ENCODE measurements around the gene FAM174C. TPM values are rescaled to one million over a fixed set of nuclear protein-coding genes. Genes with fewer than 3 reads are reported as not detected.
"Not testable (repeated sequence)": the region's sequence is repeated elsewhere in the genome, so short reads cannot be mapped to it uniquely, and the experiment has no call there.

FAM174C gene
- total RNA-seq, 1 donor from 2014 or later: 21.4 TPM

- DNase-seq (ENCODE audit: low spot score) (no peak), ATAC-seq (no peak)
- intact Hi-C loops (cut with DNase I): no loop called here
Observed at GRCh38 chr19:1304197-1304924, 29.0 kb downstream of the FAM174C start.

GRCh38 chr19:1305354-1305753 is 30.0 kb downstream of the FAM174C start:
- DNase-seq (ENCODE audit: low spot score); ATAC-seq; intact Hi-C loops (cut with DNase I): not testable (repeated sequence)

- ATAC-seq (no peak), DNase-seq (ENCODE audit: low spot score) (no peak)
- intact Hi-C loops (cut with DNase I): no loop called here
Observed at GRCh38 chr19:1307320-1307719, 32.0 kb downstream of the FAM174C start.

DNA sequence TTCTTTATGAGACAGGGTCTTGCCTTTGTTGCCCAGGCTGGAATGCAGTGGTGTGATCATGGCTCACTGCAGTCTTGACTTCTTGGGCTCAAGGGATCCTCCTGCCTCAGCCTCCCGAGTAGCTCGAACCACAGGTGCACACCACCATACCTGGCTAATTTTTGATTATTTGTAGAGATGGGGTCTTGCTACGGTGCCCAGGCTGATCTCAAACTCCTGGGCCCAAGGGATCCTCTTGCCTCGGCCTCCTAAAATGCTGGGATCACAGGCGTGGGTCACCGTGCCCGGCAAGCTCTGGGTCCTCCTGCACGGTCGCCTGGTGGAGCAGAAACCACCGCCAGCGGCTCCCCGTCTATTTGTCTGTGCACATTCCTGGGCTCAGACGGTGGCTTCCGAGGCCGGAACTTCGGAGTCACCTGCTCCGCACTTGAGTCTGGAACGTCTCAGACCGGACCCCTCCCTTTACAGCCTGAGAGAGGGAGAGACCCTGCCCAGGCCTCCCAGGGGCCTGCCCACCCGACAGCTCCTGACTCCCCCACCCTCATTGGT is 32.5 kb downstream of the FAM174C start:
- DNase-seq (ENCODE audit: low spot score) (no peak), ATAC-seq (no peak)
- intact Hi-C loops (cut with DNase I): no loop called here

- ATAC-seq: no peak
- intact Hi-C loops (cut with DNase I): no loop called here
- no peak for DNase-seq (ENCODE audit: low spot score)
Observed at GRCh38 chr19:1308718-1309117, 33.4 kb downstream of the FAM174C start.

GRCh38 chr19:1309977-1310852 is 34.9 kb downstream of the FAM174C start:
- ATAC-seq: no peak
- no peak for DNase-seq (ENCODE audit: low spot score)
- intact Hi-C loops (cut with DNase I): no loop called here

DNA sequence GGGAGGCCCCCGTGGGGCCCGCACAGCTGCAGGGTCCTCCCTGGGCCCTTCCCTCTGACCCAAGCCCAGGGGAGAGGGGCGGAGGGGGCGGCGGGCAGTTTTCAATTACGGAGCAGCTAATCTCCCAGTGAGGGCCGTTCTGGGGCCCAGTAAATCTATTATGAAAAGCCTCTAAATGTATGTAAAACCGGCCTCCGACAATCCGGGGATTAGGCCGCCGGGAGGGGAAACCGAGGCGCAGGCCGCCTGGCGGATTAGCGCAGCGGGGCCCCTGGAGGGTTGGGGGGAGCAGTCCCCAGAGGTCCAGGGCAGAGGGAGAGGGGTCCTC is 35.5 kb downstream of the FAM174C start:
- intact Hi-C loops (cut with DNase I): no loop called here
- no peak for ATAC-seq
- no peak for DNase-seq (ENCODE audit: low spot score)

DNA sequence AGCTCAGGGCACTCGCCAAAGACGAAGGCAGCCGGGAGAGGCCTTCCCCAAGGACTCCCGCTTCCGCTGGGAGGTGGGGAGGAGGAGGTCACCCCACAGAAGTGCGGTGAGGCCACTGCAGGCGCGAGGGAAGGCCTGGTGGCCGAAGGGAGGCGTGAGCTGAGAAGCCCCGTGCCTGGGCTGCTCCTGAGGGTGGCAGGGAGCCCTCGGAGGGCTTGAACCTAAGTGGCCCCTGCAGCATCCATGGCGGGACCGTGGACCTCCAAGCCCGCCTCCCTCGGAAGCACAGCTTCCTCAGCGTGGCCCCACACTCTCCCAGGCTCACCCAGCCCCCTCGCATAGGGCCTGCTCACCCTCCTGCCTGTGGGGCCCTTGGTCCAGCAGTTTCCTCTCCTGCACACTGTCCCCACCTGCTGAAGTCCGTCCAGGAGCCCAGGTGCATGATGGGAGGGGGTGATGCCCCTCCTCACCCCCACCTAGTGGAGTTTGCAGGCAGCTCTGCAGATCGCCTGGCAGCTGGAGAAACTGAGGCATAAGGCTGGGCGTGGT is 36.3 kb downstream of the FAM174C start:
- intact Hi-C loops (cut with DNase I): no loop called here
- no peak for DNase-seq (ENCODE audit: low spot score)
- ATAC-seq: no peak

DNA sequence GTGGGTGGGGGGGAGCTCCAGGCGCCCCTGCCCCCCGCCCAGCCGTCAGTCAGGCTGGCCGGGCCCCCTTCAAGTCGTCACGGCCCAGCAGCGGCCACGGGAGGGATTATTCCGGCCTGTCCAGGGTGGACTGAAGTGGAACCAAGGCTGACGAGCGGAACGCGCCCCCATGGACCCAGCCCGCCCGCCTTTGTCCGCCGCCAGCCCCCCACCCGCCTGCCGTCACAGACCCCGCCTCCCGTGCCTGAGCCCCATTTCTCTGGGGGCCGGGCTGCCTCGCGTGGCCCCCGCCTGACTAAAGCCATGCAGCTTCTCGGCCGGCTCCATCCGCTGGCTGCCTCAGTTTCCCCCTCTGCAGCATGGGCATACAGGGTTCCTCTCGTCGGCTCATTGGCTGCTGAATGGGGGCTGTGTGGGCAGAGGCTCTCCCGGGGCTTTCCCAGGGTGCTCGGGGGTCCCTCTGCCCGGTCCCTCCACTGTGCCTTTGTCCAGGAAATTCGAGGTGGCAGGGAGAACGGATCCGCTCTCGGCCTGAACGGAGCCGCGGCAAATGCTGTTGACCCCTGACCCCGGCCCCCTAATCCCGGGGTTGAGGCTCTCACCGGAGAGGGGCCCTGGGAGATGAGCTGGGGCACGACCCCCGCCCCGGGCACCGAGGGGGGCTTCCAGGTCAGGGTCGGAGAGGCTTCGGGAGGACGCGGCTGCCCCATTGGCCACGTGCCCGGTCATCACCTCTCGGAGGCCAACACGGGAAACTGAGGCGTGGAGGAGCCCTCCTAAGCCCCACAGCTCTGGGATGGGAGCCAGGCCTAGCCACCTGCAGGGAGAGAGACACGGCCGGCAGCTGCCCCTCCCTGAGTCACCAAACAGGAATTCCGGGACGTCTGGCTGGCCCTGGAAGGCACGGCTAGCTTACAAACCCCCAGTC is 37.7 kb downstream of the FAM174C start:
- DNase-seq (ENCODE audit: low spot score) (no peak), ATAC-seq (no peak)
- intact Hi-C loops (cut with DNase I): no loop called here

- no peak for ATAC-seq
Observed at GRCh38 chr19:1313695-1314613, 38.6 kb downstream of the FAM174C start.

DNA sequence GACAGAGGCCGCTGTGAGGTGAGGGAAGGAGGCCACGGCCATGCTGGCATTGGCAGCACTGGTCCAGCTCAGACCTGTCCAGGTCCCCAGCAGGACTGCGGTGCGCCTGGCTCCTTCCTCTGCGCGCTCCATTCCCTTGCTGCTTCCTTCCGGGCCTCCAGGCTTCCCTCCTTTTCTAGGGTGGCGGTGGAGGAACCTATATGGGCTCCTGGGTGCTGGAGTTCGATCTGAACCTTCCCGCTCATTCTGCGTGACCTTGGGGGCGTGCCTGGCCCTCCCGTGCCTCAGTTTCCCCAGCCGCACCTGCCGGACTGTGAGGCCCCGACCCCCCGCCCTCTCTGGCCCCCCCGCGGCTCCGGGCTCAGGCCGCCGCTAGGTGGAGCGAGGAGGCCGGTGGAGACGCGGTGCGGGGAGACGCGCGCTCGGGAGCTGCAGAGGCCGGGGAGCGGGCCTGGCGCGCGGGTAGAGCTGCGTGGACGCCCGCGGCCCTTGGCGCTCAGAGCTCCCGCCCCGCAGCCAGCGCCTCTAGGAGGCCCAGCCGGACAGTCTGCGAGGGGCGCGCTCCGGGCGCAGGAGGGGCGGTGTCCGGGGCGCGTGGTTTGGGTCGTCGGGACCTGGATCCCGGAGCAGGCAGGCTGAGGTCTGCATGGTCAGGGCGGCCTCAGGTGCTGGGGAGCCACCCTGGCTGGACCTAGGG is 40.3 kb downstream of the FAM174C start:
- intact Hi-C loops (cut with DNase I): no loop called here
- DNase-seq (ENCODE audit: low spot score) (no peak), ATAC-seq (peak; percentile 74)

More at GRCh38 chr19:1313695-1314613, 38.6 kb downstream of the FAM174C start:
- intact Hi-C loops (cut with DNase I): no loop called here
- DNase-seq (ENCODE audit: low spot score): no peak

DNA sequence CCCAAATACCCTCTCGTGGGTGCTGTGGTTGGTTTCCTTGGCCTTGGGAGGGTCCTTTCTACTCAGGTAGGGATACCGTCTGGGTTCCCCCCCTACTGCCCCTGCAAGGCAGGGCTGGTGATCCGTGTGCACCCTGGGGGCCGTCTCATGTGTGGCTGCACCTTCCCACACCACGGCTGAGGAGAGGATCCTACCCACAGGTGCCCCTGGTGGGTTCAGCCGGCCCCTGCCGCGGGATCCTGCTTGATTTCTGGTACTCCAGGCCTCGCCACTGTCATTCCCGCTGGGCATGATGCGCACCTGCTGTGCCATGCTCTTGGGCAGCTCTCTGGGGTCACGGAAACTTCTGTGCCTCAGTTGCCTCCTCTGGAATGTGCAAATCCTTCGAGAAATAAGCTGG is 41.1 kb downstream of the FAM174C start:
- intact Hi-C loops (cut with DNase I): no loop called here
- DNase-seq (ENCODE audit: low spot score) (no peak), ATAC-seq (no peak)

- no peak for ATAC-seq
- intact Hi-C loops (cut with DNase I): no loop called here
- no peak for DNase-seq (ENCODE audit: low spot score)
Observed at GRCh38 chr19:1317274-1318003, 42.1 kb downstream of the FAM174C start.

DNA sequence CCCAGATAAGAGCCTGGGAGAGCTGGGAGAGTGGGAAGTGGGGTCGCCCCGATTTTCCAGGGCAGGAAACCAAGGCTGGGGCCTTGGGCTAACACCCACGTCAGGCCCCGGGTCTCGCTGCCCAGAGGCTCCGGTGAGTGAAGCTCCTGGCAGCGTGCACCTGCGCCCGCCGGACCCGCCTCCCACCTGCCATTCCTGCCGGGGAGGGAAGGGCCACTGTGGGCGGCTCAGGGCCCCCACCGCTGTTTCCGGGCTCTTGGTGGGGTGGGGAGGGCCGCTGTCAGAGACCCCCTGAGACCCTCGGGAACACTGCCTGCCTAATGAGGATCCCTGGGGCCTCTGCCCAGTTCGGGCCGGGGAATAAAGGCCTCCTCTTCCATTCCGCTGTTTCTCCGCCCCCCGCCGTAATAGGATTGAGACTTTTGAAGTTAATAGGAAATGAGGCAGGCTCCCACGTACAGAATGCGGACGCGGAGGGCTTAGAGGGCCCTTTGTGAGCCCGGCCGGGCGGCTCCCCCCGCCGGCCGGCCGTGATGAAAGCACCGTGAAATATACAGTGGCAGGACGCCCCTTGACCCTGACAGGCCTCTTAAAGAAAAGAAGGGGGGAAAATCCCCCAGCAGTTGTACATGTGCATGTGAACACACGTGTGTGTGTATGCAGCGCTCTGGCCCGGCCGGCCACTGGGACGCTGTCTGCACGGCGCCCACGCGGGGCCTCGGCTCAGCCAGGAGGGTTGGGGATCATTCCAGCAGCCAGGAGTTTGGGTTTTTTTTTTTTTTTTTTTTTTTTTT is 43.5 kb downstream of the FAM174C start:
- ATAC-seq: no peak
- intact Hi-C loops (cut with DNase I): no loop called here
- DNase-seq (ENCODE audit: low spot score): no peak

DNA sequence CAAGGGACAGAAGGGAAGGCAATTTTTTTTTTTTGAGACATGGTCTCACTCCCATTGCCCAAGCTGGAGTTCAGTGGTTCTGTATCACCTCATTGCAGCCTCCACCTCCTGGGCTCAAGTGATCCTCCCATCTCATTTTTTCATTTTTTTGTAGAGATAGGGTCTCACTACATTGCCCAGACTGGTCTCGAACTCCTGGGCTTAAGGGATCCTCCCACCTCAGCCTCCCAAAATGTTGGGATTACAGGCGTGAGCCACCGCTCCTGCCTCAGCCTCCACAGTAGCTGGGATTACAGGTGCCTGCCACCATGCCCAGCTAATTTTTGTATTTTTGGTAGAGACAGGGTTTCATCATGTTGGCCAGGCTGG is 44.9 kb downstream of the FAM174C start:
- DNase-seq (ENCODE audit: low spot score); intact Hi-C loops (cut with DNase I); ATAC-seq: not testable (repeated sequence)

DNA sequence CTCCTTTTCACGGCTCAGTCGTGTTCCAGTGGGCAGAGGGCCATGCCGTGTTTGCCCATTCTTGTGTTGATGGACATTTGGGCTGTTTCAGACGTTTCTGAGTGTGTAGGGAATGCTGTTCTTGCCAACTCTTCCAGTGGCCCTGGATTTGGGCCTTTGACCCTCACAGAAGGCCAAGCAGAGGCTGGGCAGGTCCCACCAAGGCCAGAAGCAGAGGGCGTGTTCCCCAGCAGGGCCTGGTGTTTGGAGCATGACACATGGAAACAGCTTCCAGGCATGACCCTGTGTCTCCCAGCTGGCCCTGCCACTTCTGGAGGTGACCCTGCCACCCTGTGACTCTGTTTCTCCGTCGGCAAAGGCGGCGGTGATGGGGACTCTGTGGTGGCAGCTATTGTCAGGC is 46.2 kb downstream of the FAM174C start:
- ATAC-seq: no peak
- intact Hi-C loops (cut with DNase I): no loop called here
- no peak for DNase-seq (ENCODE audit: low spot score)

Data from sciatic nerve (tissue), 2 donors.